ENCODE data around the gene AHNAK. TPM values are rescaled to one million over a fixed set of nuclear protein-coding genes. Genes with fewer than 3 reads are reported as not detected.
"Not testable (repeated sequence)": the region's sequence is repeated elsewhere in the genome, so short reads cannot be mapped to it uniquely, and the experiment has no call there.

AHNAK gene
- total RNA-seq, 1 experiment from 2014 or later = 73.0 TPM

DNA sequence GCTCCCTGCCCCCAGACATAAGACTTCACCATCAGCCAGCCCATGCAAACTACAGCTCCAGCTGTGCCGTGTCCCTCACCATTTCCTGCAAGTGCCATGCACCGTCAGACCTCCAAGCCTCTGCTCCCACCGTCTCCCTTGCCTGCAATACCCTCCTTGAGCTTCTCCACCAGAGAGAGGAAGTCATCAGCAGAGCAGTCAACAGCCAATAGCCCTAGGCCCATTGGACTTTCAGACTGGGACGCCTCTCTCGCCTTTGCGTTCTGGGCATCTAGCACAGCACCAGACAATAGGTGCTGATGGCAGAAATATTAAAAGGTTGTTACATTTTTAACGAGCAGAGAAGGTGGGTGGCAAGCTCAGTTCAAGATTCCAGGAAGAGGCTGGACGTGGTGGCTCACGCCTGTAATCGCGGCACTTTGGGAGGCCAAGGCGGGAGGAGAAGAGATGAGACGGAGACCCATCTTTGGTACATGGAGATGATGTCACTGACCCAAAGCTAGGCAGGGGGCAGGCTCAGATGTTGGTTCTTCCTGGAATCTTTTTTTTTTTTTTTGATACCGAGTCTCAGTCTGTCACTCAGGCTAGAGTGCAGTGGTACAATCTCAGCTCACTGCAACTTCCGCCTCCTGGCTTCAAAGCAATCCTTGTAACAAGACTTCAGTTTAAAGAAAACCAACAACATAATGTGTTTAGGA is 95.9 kb downstream of the AHNAK start:
- Histone ChIP-seq H3K27ac (ENCODE audit: low read depth, low read length, poor library complexity, severe bottlenecking) (no peak overlapping the region), H3K4me1 (ENCODE audit: insufficient read depth, low read length, poor library complexity, severe bottlenecking) (no peaks in the 10 kb centered on the region), H3K4me3 (ENCODE audit: low read depth, low read length, poor library complexity, severe bottlenecking) (no peak overlapping the region), H3K36me3 (ENCODE audit: insufficient read depth, low read length, poor library complexity, severe bottlenecking) (no peaks in the 10 kb centered on the region), H3K9me3 (ENCODE audit: low read depth, low read length, poor library complexity, severe bottlenecking) (no peaks in the 10 kb centered on the region), H3K27me3 (replicated peaks; ENCODE audit: insufficient read depth, low read depth, low read length, poor library complexity) (no peaks in the 10 kb centered on the region)
- DNase-seq (ENCODE audit: low spot score) = no peak
- intact Hi-C loops (cut with micrococcal nuclease; ENCODE audit: unreplicated experiment) = no loop called here
- CTCF ChIA-PET = interaction anchor here (0.7 kb wide), 1 partner anchor 55 kb away, joined by 3 read pairs; no protein-coding TSS in a partner anchor
- no peak for TF ChIP-seq CTCF (conservative IDR thresholded peaks at IDR 0.05; ENCODE audit: low read depth, low read length)
- TF ChIP-seq EZH2 (IDR thresholded peaks at IDR 0.05; ENCODE audit: borderline replicate concordance, low read depth, low read length, poor library complexity, severe bottlenecking) = no peak
- POLR2A ChIA-PET (ENCODE audit: low non-redundant PET) = no interaction called here
- no TSS peak for BruUV-seq (replicated peaks)

DNA sequence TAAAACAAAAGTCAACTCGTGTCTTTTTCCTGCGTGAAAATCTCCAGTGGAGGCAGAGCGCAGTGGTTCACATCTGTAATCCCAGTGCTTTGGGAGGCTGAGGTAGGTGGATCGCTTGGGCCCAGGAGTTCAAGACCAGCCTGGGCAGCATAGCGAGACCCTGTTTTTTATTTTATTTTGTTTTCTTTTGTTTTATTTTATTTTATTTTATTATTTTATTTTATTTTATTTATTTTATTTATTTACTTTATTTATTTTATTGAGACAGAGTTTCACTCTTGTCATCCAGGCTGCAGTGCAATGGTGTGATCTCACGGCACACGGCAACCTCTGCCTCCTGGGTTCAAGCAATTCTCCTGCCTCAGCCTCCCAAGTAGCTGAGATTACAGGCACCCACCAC is 96.7 kb downstream of the AHNAK start:
- intact Hi-C loops (cut with micrococcal nuclease; ENCODE audit: unreplicated experiment); H3K27me3 ChIP-seq (replicated peaks; ENCODE audit: insufficient read depth, low read depth, low read length, poor library complexity); H3K4me1 ChIP-seq (ENCODE audit: insufficient read depth, low read length, poor library complexity, severe bottlenecking); CTCF ChIA-PET; H3K9me3 ChIP-seq (ENCODE audit: low read depth, low read length, poor library complexity, severe bottlenecking); DNase-seq (ENCODE audit: low spot score); BruUV-seq (replicated peaks); H3K27ac ChIP-seq (ENCODE audit: low read depth, low read length, poor library complexity, severe bottlenecking); POLR2A ChIA-PET (ENCODE audit: low non-redundant PET); H3K4me3 ChIP-seq (ENCODE audit: low read depth, low read length, poor library complexity, severe bottlenecking); H3K36me3 ChIP-seq (ENCODE audit: insufficient read depth, low read length, poor library complexity, severe bottlenecking): not testable (repeated sequence)

DNA sequence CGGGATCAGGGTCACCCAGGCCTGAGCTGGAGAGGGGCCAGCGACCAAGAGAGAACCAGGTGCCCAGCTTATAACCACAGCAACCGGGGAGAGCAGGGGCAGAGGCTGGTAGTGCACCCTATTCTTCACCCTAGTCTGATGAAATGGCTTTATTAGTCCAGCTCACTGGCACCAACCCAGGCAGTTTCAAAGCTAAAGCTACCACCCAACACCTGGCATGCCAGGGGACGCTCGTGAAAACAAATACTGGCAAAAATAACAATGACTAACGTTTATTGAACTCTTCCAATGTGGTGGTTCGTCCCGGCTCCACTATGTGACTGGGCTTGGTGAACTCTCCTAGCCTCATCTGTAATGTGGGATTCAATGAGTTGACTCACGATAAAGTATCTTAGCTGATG is 97.2 kb downstream of the AHNAK start:
- Histone ChIP-seq H3K27ac (ENCODE audit: low read depth, low read length, poor library complexity, severe bottlenecking) (no peak overlapping the region), H3K9me3 (ENCODE audit: low read depth, low read length, poor library complexity, severe bottlenecking) (no peaks in the 10 kb centered on the region), H3K4me3 (ENCODE audit: low read depth, low read length, poor library complexity, severe bottlenecking) (no peak overlapping the region), H3K4me1 (ENCODE audit: insufficient read depth, low read length, poor library complexity, severe bottlenecking) (peaks cover 6% of the 10 kb centered on the region), H3K36me3 (ENCODE audit: insufficient read depth, low read length, poor library complexity, severe bottlenecking) (no peaks in the 10 kb centered on the region), H3K27me3 (replicated peaks; ENCODE audit: insufficient read depth, low read depth, low read length, poor library complexity) (no peaks in the 10 kb centered on the region)
- intact Hi-C loops (cut with micrococcal nuclease; ENCODE audit: unreplicated experiment) = no loop called here
- no peak for DNase-seq (ENCODE audit: low spot score)
- no TSS peak for BruUV-seq (replicated peaks)
- CTCF ChIA-PET = no interaction called here
- POLR2A ChIA-PET (ENCODE audit: low non-redundant PET) = no interaction called here
- TF ChIP-seq CTCF (conservative IDR thresholded peaks at IDR 0.05; ENCODE audit: low read depth, low read length) (no peak), EZH2 (IDR thresholded peaks at IDR 0.05; ENCODE audit: borderline replicate concordance, low read depth, low read length, poor library complexity, severe bottlenecking) (no peak)

DNA sequence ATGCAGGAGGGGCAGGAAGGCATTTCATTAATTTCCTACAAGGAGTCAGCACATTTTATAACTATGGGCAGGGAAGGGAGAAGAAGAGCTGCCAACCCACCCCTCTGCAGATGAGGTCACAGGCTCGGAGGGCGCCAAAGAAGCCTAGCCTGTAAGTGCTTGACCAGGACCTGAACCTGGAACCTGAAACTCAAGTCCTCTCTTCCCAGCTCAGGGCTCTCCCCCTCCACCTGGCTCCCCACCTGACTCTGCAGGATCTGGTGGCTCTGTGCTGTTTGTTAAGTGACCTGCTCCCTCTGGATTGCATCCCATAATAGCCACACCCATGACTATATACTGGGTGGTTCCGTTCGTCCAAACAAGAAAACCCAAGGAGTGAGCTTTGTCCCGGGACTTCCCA is 100.5 kb downstream of the AHNAK start:
- ChIA-PET POLR2A (ENCODE audit: low non-redundant PET) (no interaction called here), CTCF (no interaction called here)
- peaks cover 12% of the 10 kb centered on the region for H3K4me1 ChIP-seq (ENCODE audit: insufficient read depth, low read length, poor library complexity, severe bottlenecking)
- BruUV-seq (replicated peaks) = no TSS peak
- H3K9me3 ChIP-seq (ENCODE audit: low read depth, low read length, poor library complexity, severe bottlenecking) = no peaks in the 10 kb centered on the region
- no peaks in the 10 kb centered on the region for H3K36me3 ChIP-seq (ENCODE audit: insufficient read depth, low read length, poor library complexity, severe bottlenecking)
- DNase-seq (ENCODE audit: low spot score) = no peak
- H3K4me3 ChIP-seq (ENCODE audit: low read depth, low read length, poor library complexity, severe bottlenecking) = no peak overlapping the region
- TF ChIP-seq CTCF (conservative IDR thresholded peaks at IDR 0.05; ENCODE audit: low read depth, low read length) (no peak), EZH2 (IDR thresholded peaks at IDR 0.05; ENCODE audit: borderline replicate concordance, low read depth, low read length, poor library complexity, severe bottlenecking) (no peak)
- H3K27me3 ChIP-seq (replicated peaks; ENCODE audit: insufficient read depth, low read depth, low read length, poor library complexity) = no peaks in the 10 kb centered on the region
- H3K27ac ChIP-seq (ENCODE audit: low read depth, low read length, poor library complexity, severe bottlenecking) = no peak overlapping the region
- intact Hi-C loops (cut with micrococcal nuclease; ENCODE audit: unreplicated experiment) = no loop called here

Measured in A673 (cell line).